Measurements from ENCODE around the gene AMY1B.
"Not testable (repeated sequence)": the region's sequence is repeated elsewhere in the genome, so short reads cannot be mapped to it uniquely, and the experiment has no call there.

GRCh38 chr1:103643908-103644307 is 52.1 kb downstream of the AMY1B start:
- TF ChIP-seq EP300 (IDR thresholded peaks at IDR 0.05): not testable (repeated sequence)
- TF ChIP-seq, protein P1, sequence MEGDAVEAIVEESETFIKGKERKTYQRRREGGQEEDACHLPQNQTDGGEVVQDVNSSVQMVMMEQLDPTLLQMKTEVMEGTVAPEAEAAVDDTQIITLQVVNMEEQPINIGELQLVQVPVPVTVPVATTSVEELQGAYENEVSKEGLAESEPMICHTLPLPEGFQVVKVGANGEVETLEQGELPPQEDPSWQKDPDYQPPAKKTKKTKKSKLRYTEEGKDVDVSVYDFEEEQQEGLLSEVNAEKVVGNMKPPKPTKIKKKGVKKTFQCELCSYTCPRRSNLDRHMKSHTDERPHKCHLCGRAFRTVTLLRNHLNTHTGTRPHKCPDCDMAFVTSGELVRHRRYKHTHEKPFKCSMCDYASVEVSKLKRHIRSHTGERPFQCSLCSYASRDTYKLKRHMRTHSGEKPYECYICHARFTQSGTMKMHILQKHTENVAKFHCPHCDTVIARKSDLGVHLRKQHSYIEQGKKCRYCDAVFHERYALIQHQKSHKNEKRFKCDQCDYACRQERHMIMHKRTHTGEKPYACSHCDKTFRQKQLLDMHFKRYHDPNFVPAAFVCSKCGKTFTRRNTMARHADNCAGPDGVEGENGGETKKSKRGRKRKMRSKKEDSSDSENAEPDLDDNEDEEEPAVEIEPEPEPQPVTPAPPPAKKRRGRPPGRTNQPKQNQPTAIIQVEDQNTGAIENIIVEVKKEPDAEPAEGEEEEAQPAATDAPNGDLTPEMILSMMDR (IDR thresholded peaks at IDR 0.05): not testable (repeated sequence)

Measured in ovary (tissue), 3 donors.